Kidney epithelial cell (primary cell): ENCODE data around the gene TBL1X. TPM values are rescaled to one million over a fixed set of nuclear protein-coding genes. Genes with fewer than 3 reads are reported as not detected.

ENCODE experiments used
- DNase-seq: peaks from one replicate; pipeline ENCODE4 v3.0.0-alpha.2; 2010; ENCODE audit warnings: low read depth
- H3K27me3 ChIP-seq: 2 replicates; pipeline ENCODE4 v1.6.0; 2011; ENCODE audit warnings: low read length; ENCODE audit not compliant: control insufficient read depth, insufficient read depth
- H3K36me3 ChIP-seq: 2 replicates; pipeline ENCODE4 v1.5.1; 2011; ENCODE audit warnings: low read length; ENCODE audit not compliant: control insufficient read depth, insufficient read depth
- H3K4me3 ChIP-seq: 2 replicates; pipeline ENCODE4 v1.5.1; 2011; ENCODE audit warnings: low read depth, mild to moderate bottlenecking, control low read depth, low read length
- CTCF ChIP-seq: IDR thresholded peaks from 2 replicates; pipeline ENCODE4 v1.5.1; 2011; ENCODE audit warnings: mild to moderate bottlenecking, moderate library complexity, low read length, control low read depth, inconsistent platforms; ENCODE audit not compliant: insufficient read depth, poor library complexity, severe bottlenecking
- total RNA-seq: library from RNA; depleted of rRNA; stranded (reverse); fragments of >200 nt; gene quantifications from 2 replicates; pipeline ENCODE4 v1.2.3, GENCODE V29; 2015

TBL1X gene
- total RNA-seq, 1 donor from 2014 or later, result 25.9 TPM

DNA sequence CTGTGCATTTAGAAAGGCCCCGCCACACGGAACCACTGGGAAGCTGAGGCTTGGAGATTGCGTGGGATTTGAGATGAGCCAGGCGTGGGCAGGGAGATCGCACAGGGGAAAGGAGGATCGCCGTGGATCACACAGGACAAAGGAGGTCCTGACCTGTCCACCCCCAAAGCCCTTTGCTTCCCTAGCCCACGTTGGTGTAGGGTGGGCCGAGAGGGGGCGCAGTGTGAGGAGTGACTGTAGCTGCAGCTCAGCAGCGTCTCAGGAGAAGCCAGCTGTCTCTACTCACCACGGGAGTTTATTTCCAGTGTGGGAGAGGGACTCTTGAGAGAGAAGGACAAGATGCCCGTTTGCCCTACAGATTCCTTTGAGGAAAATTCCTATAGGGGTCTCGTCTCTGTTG, 62.1 kb downstream of the TBL1X start:
- no peak overlapping the region for H3K4me3 ChIP-seq
- no peak for DNase-seq
- no peaks in the 10 kb centered on the region for H3K27me3 ChIP-seq
- H3K36me3 ChIP-seq, result no peaks in the 10 kb centered on the region
- TF ChIP-seq CTCF, result no peak

GRCh38 chrX:9528498-9528897, 63.6 kb downstream of the TBL1X start:
- no peak for DNase-seq
- Histone ChIP-seq H3K27me3 (no peaks in the 10 kb centered on the region), H3K36me3 (no peaks in the 10 kb centered on the region), H3K4me3 (no peak overlapping the region)
- TF ChIP-seq CTCF, result no peak

- DNase-seq, result no peak
- TF ChIP-seq CTCF, result no peak
These were observed 64.4 kb downstream of the TBL1X start for GRCh38 chrX:9529223-9529622.

GRCh38 chrX:9530848-9531274, 66.0 kb downstream of the TBL1X start:
- no peak for TF ChIP-seq CTCF
- Histone ChIP-seq H3K4me3 (no peak overlapping the region), H3K27me3 (no peaks in the 10 kb centered on the region), H3K36me3 (no peaks in the 10 kb centered on the region)
- peak; percentile 23 for DNase-seq

More at GRCh38 chrX:9529223-9529622, 64.4 kb downstream of the TBL1X start:
- H3K36me3 ChIP-seq, result no peaks in the 10 kb centered on the region
- no peaks in the 10 kb centered on the region for H3K27me3 ChIP-seq
- no peak overlapping the region for H3K4me3 ChIP-seq

- Histone ChIP-seq H3K4me3 (no peak overlapping the region), H3K36me3 (peaks cover 1% of the 10 kb centered on the region), H3K27me3 (no peaks in the 10 kb centered on the region)
- no peak for DNase-seq
- TF ChIP-seq CTCF, result no peak
These were observed 67.5 kb downstream of the TBL1X start for GRCh38 chrX:9532349-9532748.

- H3K4me3 ChIP-seq, result no peak overlapping the region
- H3K27me3 ChIP-seq, result no peaks in the 10 kb centered on the region
- H3K36me3 ChIP-seq, result peaks cover 1% of the 10 kb centered on the region
- DNase-seq, result no peak
- no peak for TF ChIP-seq CTCF
These were observed 68.8 kb downstream of the TBL1X start for GRCh38 chrX:9533611-9534010.
